Vagina (tissue), 2 donors: ENCODE measurements around the gene FAM228B.

Experiments
- CTCF ChIP-seq, 3 experiments: fragments of 450-650 bp in 2 of 3; fragments of 200-600 bp in 1 of 3; sonication (generic) in 1 of 3; IDR thresholded peaks; one replicate each; pipeline ENCODE4 v1.5.1; 2017 to 2019; ENCODE audit warnings: antibody characterized with exemption in 3 of 3, mild to moderate bottlenecking in 2 of 3, moderate library complexity in 2 of 3
- POLR2A ChIP-seq, 2 donors: fragments of 450-650 bp; IDR thresholded peaks; one replicate each; pipeline ENCODE4 v1.6.1; 2017; ENCODE audit warnings: antibody characterized with exemption in 2 of 2, mild to moderate bottlenecking in 2 of 2, moderate library complexity in 2 of 2

GRCh38 chr2:24077535-24077877 is 45.8 kb upstream of the FAM228B start:
- TF ChIP-seq POLR2A (IDR thresholded peaks at IDR 0.05) = no peak
- no peak for TF ChIP-seq CTCF (IDR thresholded peaks at IDR 0.05)
